ENCODE results near the gene IPPK. TPM values are rescaled to one million over a fixed set of nuclear protein-coding genes. Genes with fewer than 3 reads are reported as not detected.
A peak's percentile ranks its signal among the peaks of the same experiment; 100 is the strongest.
"Not testable (repeated sequence)": the region's sequence is repeated elsewhere in the genome, so short reads cannot be mapped to it uniquely, and the experiment has no call there.

IPPK gene
- total RNA-seq, 1 donor from 2014 or later = 28.0 TPM

DNA sequence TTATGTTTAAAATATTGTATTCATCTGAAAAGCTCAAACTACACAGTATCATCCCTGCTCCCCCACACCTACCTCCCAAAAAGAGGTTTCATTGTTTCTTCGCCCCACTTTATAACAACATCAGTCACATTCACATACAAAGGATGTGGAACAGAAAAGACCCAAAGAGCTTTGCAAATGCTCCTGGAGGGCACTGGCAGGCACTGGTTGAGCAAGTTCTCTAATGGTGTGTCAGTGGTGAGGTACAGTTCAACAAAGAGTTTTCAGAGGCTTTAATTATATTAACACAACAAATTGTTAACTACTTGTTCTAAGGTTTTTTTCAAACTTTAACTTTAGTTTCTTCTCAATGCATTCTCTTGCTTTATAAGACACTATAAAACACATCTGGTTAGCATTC is 80.0 kb downstream of the IPPK start:
- peaks cover 4 to 36% of the 10 kb centered on the region in 2 donors for H3K4me1 ChIP-seq

DNA sequence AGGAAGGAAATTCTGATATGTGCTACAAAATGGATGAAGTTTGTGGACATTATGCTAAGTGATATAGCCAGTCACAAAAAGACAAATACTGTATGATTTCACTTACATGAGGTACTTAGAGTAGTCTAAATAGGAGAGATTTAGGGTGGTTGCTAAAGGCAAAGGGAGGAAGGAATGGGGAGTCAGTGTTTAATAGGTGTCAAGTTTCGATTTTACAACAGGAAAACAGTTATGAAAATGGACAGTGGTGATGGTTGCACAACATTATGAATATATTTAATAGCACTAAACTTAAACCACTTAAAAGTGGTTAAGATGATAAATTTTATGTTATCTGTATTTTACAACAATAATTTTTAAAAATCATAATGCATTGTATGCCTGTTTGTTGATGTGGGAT is 93.8 kb downstream of the IPPK start:
- H3K9me3 ChIP-seq = no peaks in the 10 kb centered on the region
- TF ChIP-seq, protein P1, sequence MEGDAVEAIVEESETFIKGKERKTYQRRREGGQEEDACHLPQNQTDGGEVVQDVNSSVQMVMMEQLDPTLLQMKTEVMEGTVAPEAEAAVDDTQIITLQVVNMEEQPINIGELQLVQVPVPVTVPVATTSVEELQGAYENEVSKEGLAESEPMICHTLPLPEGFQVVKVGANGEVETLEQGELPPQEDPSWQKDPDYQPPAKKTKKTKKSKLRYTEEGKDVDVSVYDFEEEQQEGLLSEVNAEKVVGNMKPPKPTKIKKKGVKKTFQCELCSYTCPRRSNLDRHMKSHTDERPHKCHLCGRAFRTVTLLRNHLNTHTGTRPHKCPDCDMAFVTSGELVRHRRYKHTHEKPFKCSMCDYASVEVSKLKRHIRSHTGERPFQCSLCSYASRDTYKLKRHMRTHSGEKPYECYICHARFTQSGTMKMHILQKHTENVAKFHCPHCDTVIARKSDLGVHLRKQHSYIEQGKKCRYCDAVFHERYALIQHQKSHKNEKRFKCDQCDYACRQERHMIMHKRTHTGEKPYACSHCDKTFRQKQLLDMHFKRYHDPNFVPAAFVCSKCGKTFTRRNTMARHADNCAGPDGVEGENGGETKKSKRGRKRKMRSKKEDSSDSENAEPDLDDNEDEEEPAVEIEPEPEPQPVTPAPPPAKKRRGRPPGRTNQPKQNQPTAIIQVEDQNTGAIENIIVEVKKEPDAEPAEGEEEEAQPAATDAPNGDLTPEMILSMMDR (IDR thresholded peaks at IDR 0.05) = no peak
- no peak overlapping the region for H3K4me3 ChIP-seq
- no peaks in the 10 kb centered on the region for H3K4me1 ChIP-seq
- no peak for DNase-seq (ENCODE audit: low spot score in 2 of 2)
- H3K27me3 ChIP-seq = no peaks in the 10 kb centered on the region
- no peaks in the 10 kb centered on the region for H3K36me3 ChIP-seq
- no peak overlapping the region for H3K27ac ChIP-seq
- intact Hi-C loops (cut with DNase I) = no loop called here

More for the DNA sequence above, 80.0 kb downstream of the IPPK start:
- TF ChIP-seq, protein P1 (IDR thresholded peaks at IDR 0.05) = no peak
- DNase-seq (ENCODE audit: low spot score in 2 of 2) = no peak
- H3K27me3 ChIP-seq = no peaks in the 10 kb centered on the region
- H3K9me3 ChIP-seq = peaks cover 0 to 8% of the 10 kb centered on the region in 2 donors
- H3K4me3 ChIP-seq = no peak overlapping the region
- H3K36me3 ChIP-seq = no peaks in the 10 kb centered on the region
- intact Hi-C loops (cut with DNase I) = loop anchor here (5.0 kb wide), 1 partner anchor 42 kb away; no protein-coding TSS in a partner anchor
- peak overlapping the region; percentile 26 to 29 for H3K27ac ChIP-seq

DNA sequence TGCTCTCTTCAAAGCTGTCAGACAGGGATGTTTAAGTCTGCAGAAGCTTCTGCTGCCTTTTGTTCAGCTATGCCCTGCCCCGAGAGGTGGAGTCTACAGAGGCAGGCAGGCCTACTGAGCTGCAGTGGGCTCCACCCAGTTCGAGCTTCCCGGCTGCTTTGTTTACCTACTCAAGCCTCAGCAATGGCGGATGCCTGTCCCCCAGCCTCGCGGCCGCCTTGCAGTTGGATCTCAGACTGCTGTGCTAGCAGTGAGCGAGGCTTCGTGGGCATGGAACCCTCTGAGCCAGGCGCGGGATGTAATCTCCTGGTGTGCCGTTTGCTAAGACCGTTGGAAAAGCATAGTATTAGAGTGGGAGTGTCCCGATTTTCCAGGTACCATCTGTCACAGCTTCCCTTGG is 96.3 kb downstream of the IPPK start:
- intact Hi-C loops (cut with DNase I); H3K27me3 ChIP-seq; H3K36me3 ChIP-seq; H3K4me1 ChIP-seq; DNase-seq (ENCODE audit: low spot score in 2 of 2); H3K27ac ChIP-seq; H3K4me3 ChIP-seq; H3K9me3 ChIP-seq: not testable (repeated sequence)

DNA sequence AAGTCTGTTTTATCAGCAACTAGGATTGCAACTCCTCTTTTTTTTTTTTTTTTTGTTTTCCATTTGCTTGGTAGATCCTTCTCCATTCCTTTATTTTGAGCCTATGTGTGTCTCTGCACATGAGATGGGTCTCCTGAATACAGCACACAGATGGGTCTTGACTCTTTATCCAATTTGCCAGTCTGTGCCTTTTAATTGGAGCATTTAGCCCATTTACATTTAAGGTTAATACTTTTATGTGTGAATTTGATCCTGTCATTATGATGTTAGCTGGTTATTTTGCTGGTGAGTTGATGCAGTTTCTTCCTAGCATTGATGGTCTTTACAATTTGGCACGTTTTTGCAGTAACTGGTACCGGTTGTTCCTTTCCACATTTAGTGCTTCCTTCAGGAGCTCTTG is 98.1 kb downstream of the IPPK start:
- H3K36me3 ChIP-seq; H3K27ac ChIP-seq; H3K9me3 ChIP-seq; DNase-seq (ENCODE audit: low spot score in 2 of 2); H3K4me3 ChIP-seq; H3K4me1 ChIP-seq; intact Hi-C loops (cut with DNase I); H3K27me3 ChIP-seq: not testable (repeated sequence)

DNA sequence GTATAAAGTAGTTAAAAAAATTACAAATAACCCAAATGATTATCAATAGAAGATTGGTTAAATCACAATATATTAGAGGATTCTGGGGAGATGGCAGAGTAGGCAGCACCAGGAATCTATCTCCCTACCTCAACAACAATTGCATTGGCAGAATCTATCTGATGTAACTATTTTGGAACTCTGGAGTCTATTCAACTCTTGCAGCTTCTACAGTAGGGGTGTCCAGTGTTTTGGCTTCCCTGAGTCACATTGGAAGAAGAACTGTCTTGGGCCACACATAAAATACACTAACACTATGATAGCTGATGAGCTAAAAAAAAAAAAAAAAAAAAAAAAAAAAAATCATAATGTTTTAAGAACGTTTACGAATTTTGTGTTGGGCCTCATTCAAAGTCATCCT is 104.9 kb downstream of the IPPK start:
- Histone ChIP-seq H3K27ac (peak overlapping the region in 1 of 2 donors; percentile 24), H3K27me3 (no peaks in the 10 kb centered on the region), H3K4me1 (peaks cover 3 to 8% of the 10 kb centered on the region in 2 donors), H3K4me3 (no peak overlapping the region), H3K36me3 (no peaks in the 10 kb centered on the region), H3K9me3 (peaks cover 0 to 7% of the 10 kb centered on the region in 2 donors)
- TF ChIP-seq, protein P1 (IDR thresholded peaks at IDR 0.05) = no peak
- DNase-seq (ENCODE audit: low spot score in 2 of 2) = no peak
- intact Hi-C loops (cut with DNase I) = loop anchor here (5.0 kb wide), 1 partner anchor 32 kb away; no protein-coding TSS in a partner anchor

DNA sequence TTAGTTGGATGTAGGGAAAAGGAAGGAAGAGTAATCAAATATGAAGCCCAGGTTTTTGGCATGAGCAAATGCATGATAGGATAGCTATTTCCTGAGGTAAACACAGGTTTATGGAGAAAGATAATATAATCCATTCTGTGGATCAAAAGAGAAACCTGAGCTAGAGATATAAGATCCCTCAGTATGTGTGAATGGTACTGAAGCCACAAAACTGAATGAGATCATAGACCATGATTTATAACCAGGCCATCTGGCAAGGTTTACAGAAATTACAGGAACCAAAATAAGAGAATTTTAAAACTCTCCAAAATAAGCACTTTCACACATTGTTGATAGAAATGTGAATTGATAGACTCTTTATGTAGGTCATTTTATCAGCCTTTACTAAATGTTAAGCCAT is 105.4 kb downstream of the IPPK start:
- peak overlapping the region in 1 of 2 donors; percentile 24 for H3K27ac ChIP-seq
- no peak for DNase-seq (ENCODE audit: low spot score in 2 of 2)
- intact Hi-C loops (cut with DNase I) = loop anchor here (5.0 kb wide), 1 partner anchor 33 kb away; no protein-coding TSS in a partner anchor

More for the DNA sequence above, 105.4 kb downstream of the IPPK start:
- H3K9me3 ChIP-seq = peaks cover 0 to 7% of the 10 kb centered on the region in 2 donors
- H3K4me1 ChIP-seq = peaks cover 3 to 8% of the 10 kb centered on the region in 2 donors
- H3K4me3 ChIP-seq = no peak overlapping the region
- no peaks in the 10 kb centered on the region for H3K36me3 ChIP-seq
- no peaks in the 10 kb centered on the region for H3K27me3 ChIP-seq
- TF ChIP-seq, protein P1 (IDR thresholded peaks at IDR 0.05) = no peak

Other genes starting within 250 kb of the IPPK start
- 36.2 TPM for gene OMD, start 245.7 kb downstream of the IPPK start, total RNA-seq
- 43.5 TPM for gene ASPN, start 187.6 kb downstream of the IPPK start, total RNA-seq
- 20.1 TPM for gene ECM2, start 134.1 kb downstream of the IPPK start, total RNA-seq
- gene BICD2, start 94.7 kb upstream of the IPPK start, total RNA-seq = 29.1 TPM
- 16.9 TPM for gene ZNF484, start 207.9 kb upstream of the IPPK start, total RNA-seq